GM18499 (cell line): ENCODE results near the gene PRIMPOL.
"Not testable (repeated sequence)": the region's sequence is repeated elsewhere in the genome, so short reads cannot be mapped to it uniquely, and the experiment has no call there.

ENCODE experiments used
- ATAC-seq: cut with Tn5 transposase; IDR thresholded peaks from one replicate; pipeline ENCODE4 v1.9.1; 2021; ENCODE audit warnings: moderate number of reproducible peaks; ENCODE audit not compliant: insufficient read depth, unreplicated experiment

The PRIMPOL gene

GRCh38 chr4:184636897-184637296 lies 12.6 kb upstream of the PRIMPOL start:
- no peak for ATAC-seq

GRCh38 chr4:184641022-184641421 lies 8.5 kb upstream of the PRIMPOL start:
- no peak for ATAC-seq

DNA sequence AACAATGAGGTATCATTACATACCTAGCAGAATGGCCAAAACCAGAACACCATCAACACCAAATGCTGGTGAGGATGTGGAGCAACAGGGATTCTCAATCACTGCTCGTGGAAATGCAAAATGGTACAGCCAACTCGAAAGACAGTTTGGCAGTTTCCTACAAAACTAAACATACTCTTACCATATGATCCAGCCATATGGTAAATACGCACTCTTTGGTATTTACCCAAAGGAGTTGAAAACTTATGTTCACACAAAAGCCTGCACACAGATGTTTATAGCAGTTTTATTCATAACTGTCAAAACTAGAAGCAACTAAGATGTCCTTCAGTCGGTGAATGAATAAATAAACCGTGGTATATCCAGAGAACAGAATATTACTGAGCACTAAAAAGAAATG lies 8.1 kb upstream of the PRIMPOL start:
- no peak for ATAC-seq

- no peak for ATAC-seq
Measured at GRCh38 chr4:184643731-184644130, 5.8 kb upstream of the PRIMPOL start.

DNA sequence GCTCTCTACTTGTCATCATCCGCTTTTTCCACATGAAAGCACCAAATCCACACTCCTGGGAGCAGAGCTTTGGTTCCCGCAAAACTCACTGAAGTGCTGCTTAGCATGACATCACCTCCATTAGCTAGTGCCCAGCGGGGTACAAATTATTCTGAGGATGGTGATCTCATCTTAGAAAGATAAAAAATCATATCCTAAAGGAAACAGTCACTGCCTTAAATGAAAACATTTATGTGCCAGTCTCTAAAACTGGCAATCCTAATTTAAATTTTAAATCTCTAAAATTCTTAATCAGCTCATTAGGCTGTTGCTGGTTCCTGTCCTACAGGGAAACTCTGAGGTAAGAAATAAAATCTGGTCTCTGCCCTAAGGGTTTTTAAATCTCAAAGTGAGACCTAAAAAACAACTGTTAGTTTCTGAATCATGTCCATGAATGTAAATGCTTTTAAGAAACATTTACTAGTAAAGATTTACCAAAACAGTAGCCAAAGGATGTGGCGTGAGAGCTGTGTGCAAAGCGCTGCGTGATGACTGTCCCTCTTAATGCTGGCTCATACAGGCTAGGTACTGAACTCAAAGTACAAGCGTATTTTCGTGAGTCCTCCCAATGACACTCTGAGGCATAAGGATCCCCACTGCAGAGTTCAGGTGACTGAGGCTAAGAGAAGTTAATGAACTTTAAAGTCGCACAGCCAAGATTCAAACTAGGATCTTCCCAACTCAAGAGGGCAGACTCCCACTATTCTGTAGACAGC lies 4.8 kb upstream of the PRIMPOL start:
- ATAC-seq, result no peak

DNA sequence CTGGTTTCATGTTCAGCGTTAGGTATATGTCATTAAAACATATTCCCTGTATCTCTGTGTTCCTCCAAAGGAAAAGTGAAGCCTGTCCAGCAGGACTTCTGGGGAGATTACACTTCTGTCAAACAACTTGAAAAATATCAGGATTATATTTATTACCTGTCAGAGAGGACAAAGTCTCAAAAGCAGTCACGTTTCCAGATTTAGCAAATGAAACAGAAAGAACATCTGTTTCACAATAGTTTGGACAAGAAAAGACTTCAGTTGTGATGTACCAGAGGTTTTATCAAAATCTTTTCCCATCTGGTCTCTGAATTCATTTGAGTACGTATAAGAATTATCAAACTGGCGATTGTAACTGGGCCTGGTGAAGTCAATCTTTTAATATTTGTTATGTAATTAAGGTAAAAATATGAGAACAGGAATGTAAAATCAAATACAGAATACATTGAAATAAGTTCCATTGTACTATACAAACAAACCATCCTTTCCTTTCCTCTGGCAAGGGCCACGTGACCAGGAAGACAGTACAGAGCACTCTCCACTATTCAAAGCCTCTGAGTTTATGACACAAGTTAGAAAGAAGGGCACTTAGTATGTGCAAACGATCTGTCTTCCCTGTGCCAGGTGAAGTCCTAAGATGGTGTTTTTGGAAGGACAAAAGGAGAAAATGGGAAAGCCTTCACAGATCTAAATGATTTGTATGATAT lies 3.5 kb upstream of the PRIMPOL start:
- ATAC-seq, result no peak

- no peak for ATAC-seq
Measured at GRCh38 chr4:184647266-184648053, 2.1 kb upstream of the PRIMPOL start.

- ATAC-seq, result no peak
Measured at GRCh38 chr4:184648054-184648312, 1.6 kb upstream of the PRIMPOL start.

GRCh38 chr4:184648313-184649025 lies 1.1 kb upstream of the PRIMPOL start:
- peak; percentile 7 for ATAC-seq

DNA sequence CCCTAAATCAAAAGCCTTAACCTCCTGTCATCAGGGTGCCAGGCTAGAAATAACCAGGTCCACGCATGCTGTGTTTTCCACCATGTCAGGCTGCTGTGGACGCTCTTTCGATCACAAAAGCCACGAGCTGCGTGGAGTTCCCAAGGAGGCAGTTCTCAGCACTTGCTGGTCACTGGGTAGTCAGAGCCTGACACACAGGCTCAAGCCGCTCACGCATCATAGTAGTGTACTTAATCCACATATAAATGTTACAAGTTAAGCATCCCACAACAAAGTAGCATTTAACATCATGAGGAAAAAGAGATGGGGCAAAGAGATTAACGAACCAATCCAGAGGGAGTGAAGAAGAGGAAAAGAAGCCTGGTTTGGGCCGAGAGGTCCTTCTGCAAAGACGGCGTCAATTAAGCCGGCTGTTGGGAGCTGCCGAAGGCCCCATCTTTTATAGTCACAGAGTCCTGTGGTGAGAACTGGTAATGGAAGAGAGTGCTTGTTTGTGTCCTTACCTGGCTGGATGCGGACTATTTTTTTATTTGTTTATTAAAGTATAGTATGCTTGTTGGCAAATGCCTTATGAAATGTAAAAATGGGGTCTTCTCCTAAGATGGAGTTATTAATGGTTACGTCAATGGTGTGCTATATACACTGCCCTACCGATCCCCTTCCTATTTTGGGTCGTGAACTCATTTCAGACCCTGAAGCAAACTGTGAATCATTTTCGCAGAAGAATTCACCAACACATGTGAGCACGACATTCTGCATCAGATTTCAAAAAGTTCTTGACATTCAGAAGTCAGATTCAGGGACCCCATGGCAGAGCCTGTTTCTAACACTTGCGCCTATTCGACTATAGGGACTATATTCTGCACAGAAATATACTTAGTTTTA lies 675 bp downstream of the PRIMPOL start:
- no peak for ATAC-seq

GRCh38 chr4:184651899-184652298 lies 2.4 kb downstream of the PRIMPOL start:
- no peak for ATAC-seq

DNA sequence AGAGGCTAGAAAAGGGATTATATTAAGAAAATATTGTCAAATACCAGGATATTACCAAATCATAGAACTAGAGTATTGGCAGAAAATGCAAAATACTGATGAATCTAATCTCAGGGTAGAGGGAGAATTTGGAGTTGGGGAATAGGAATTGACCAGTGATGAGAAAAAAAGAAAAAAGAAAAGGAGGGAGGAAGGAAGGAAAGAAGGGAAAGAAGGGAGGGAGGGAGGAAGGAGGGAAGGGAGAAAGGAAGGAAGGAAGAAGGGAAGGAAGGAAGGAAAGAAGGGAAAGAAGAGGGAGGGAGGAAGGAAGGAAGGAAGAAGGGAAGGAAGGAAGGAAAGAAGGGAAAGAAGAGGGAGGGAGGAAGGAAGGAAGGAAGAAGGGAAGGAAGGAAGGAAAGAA lies 3.1 kb downstream of the PRIMPOL start:
- ATAC-seq, result not testable (repeated sequence)

DNA sequence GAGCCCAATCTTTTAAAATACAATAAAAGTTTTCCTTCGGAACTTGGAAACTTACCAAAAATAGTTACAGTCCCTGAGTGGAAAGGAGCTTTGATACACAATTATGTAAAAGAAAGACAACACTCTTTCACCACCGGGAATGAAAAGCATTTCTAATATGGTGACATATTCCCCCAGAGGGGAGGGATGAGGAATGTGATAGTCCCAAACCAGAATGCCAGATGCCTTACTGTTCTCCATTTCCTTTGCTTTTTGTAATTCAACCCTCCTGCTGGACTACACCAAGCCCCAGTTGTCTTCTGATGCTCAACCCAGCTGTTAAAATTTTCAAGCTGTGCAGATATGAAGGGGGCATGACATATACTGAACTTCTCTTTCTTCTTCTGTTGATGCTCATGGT lies 4.1 kb downstream of the PRIMPOL start:
- no peak for ATAC-seq

GRCh38 chr4:184655889-184656869 lies 6.6 kb downstream of the PRIMPOL start:
- ATAC-seq, result no peak

GRCh38 chr4:184657144-184657543 lies 7.6 kb downstream of the PRIMPOL start:
- ATAC-seq, result no peak

- ATAC-seq, result not testable (repeated sequence)
Measured at GRCh38 chr4:184657820-184658219, 8.3 kb downstream of the PRIMPOL start.

GRCh38 chr4:184660978-184661377 lies 11.4 kb downstream of the PRIMPOL start:
- ATAC-seq, result no peak

- ATAC-seq, result no peak
Measured at GRCh38 chr4:184662236-184662635, 12.7 kb downstream of the PRIMPOL start.
